ENCODE measurements around the gene LRRC47.

Gene LRRC47

DNA sequence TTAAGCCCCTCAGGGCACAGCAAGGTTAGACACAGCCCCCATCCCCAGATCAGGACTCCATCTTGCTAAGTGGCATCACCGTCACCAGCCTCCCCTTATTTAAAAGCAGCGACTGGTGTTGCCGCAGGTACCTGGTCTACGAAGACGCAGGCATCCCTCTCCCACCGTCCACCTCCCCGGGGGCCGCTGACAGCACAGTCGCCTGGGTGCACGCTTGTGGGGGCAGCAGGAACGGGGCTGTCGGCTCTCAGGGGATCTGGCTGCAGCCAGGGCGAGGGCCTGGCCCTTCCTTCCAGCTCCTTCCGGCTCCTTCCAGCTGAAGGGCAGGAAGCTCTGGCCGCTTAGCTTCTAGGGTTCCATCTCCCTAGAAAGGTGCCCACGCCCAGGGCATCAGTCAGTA, 61.7 kb downstream of the LRRC47 start:
- H2AFZ ChIP-seq (ENCODE audit: low read depth, low read length): no peak overlapping the region
- H3K9ac ChIP-seq (ENCODE audit: low read length): no peak overlapping the region
- H3K79me2 ChIP-seq (ENCODE audit: low read length): no peaks in the 10 kb centered on the region
- H3K27me3 ChIP-seq (ENCODE audit: low read depth, low read length): no peaks in the 10 kb centered on the region
- H4K20me1 ChIP-seq (ENCODE audit: insufficient read depth, low read length): no peaks in the 10 kb centered on the region
- H3K4me3 ChIP-seq (ENCODE audit: low read length): no peak overlapping the region
- no peak for TF ChIP-seq EZH2phosphoT487 (IDR thresholded peaks at IDR 0.05; ENCODE audit: low read depth)
- peaks cover 8% of the 10 kb centered on the region for H3K4me1 ChIP-seq (ENCODE audit: low read length)
- H3K27ac ChIP-seq (ENCODE audit: low read length): no peak overlapping the region
- no peaks in the 10 kb centered on the region for H3K9me3 ChIP-seq (ENCODE audit: insufficient read depth, low read length)
- no peak overlapping the region for H3K4me2 ChIP-seq (ENCODE audit: low read length)
- no peaks in the 10 kb centered on the region for H3K36me3 ChIP-seq (replicated peaks; ENCODE audit: low read depth, low read length)

DNA sequence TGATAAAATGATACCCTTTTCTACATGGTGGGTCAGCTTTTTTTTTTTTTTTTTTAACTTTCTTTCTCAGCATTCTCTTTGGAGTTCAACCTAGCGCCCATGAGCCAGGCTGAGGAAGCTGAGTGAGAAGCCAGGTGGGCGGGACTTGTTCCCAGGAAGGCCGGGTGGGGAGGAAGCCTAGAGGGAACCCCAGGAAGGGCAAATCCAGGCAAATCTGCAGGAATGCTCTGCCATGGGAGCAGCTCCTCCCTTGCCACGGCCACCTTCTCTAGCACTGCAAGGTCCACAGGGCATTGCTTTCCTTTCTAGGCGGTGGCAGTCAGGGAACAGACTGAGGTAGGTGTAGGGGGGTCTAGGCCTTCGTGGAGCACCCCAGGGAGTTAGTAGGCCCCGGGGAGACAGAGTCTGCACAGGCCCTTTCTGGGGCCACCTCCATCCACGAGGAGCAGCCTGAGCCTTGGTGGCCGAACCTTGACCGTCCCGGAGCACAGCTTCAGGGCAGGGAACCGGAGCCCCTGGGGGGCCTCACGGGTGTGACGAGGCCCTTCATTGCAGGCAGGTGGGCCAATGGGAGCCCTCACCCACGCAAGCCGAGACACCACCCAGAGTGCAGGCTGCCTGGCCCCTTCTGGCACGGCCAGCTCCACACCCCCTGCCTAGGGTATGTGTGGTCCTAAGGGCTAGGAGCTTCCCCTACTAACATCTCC, 62.3 kb downstream of the LRRC47 start:
- TF ChIP-seq EZH2phosphoT487 (IDR thresholded peaks at IDR 0.05; ENCODE audit: low read depth): no peak
- TF ChIP-seq, protein P1, sequence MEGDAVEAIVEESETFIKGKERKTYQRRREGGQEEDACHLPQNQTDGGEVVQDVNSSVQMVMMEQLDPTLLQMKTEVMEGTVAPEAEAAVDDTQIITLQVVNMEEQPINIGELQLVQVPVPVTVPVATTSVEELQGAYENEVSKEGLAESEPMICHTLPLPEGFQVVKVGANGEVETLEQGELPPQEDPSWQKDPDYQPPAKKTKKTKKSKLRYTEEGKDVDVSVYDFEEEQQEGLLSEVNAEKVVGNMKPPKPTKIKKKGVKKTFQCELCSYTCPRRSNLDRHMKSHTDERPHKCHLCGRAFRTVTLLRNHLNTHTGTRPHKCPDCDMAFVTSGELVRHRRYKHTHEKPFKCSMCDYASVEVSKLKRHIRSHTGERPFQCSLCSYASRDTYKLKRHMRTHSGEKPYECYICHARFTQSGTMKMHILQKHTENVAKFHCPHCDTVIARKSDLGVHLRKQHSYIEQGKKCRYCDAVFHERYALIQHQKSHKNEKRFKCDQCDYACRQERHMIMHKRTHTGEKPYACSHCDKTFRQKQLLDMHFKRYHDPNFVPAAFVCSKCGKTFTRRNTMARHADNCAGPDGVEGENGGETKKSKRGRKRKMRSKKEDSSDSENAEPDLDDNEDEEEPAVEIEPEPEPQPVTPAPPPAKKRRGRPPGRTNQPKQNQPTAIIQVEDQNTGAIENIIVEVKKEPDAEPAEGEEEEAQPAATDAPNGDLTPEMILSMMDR (IDR thresholded peaks at IDR 0.05; ENCODE audit: low read depth, low read length): no peak
- no peak overlapping the region for H3K4me3 ChIP-seq (ENCODE audit: low read length)

DNA sequence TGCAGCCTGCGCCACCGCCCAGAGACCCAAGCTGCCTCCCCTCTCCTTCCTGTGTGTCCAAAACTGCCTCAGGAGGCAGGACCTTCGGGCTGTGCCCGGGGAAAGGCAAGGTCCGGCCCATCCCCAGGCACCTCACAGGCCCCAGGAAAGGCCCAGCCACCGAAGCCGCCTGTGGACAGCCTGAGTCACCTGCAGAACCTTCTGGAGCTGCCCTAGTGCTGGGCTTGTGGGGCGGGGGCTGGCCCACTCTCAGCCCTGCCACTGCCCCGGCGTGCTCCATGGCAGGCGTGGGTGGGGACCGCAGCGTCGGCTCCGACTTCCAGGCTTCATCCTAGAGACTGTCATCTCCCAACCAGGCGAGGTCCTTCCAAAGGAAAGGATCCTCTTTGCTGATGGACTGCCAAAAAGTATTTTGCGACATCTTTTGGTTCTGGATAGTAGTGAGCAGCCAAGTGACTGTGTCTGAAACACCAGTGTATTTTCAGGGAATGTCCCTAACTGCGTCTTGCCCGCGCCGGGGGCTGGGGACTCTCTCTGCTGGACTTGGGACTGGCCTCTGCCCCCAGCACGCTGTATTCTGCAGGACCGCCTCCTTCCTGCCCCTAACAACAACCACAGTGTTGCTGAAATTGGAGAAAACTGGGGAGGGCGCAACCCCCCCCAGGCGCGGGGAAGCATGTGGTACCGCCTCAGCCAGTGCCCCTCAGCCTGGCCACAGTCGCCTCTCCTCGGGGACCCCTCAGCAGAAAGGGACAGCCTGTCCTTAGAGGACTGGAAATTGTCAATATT, 63.0 kb downstream of the LRRC47 start:
- no peak overlapping the region for H3K27ac ChIP-seq (ENCODE audit: low read length)
- no peaks in the 10 kb centered on the region for H3K36me3 ChIP-seq (replicated peaks; ENCODE audit: low read depth, low read length)
- no peaks in the 10 kb centered on the region for H3K9me3 ChIP-seq (ENCODE audit: insufficient read depth, low read length)
- no peak overlapping the region for H3K9ac ChIP-seq (ENCODE audit: low read length)
- H3K27me3 ChIP-seq (ENCODE audit: low read depth, low read length): no peaks in the 10 kb centered on the region
- no peak overlapping the region for H2AFZ ChIP-seq (ENCODE audit: low read depth, low read length)
- H3K4me2 ChIP-seq (ENCODE audit: low read length): no peak overlapping the region
- peaks cover 8% of the 10 kb centered on the region for H3K4me1 ChIP-seq (ENCODE audit: low read length)
- H3K4me3 ChIP-seq (ENCODE audit: low read length): no peak overlapping the region
- H4K20me1 ChIP-seq (ENCODE audit: insufficient read depth, low read length): no peaks in the 10 kb centered on the region
- TF ChIP-seq EZH2phosphoT487 (IDR thresholded peaks at IDR 0.05; ENCODE audit: low read depth): no peak
- TF ChIP-seq, protein P1 (IDR thresholded peaks at IDR 0.05; ENCODE audit: low read depth, low read length): no peak
- no peaks in the 10 kb centered on the region for H3K79me2 ChIP-seq (ENCODE audit: low read length)

More for the DNA sequence above, 62.3 kb downstream of the LRRC47 start:
- Histone ChIP-seq H3K4me2 (ENCODE audit: low read length) (no peak overlapping the region), H2AFZ (ENCODE audit: low read depth, low read length) (no peak overlapping the region), H3K36me3 (replicated peaks; ENCODE audit: low read depth, low read length) (no peaks in the 10 kb centered on the region), H4K20me1 (ENCODE audit: insufficient read depth, low read length) (no peaks in the 10 kb centered on the region), H3K27me3 (ENCODE audit: low read depth, low read length) (no peaks in the 10 kb centered on the region), H3K9ac (ENCODE audit: low read length) (no peak overlapping the region), H3K4me1 (ENCODE audit: low read length) (peaks cover 8% of the 10 kb centered on the region), H3K79me2 (ENCODE audit: low read length) (no peaks in the 10 kb centered on the region), H3K27ac (ENCODE audit: low read length) (no peak overlapping the region), H3K9me3 (ENCODE audit: insufficient read depth, low read length) (no peaks in the 10 kb centered on the region)

DNA sequence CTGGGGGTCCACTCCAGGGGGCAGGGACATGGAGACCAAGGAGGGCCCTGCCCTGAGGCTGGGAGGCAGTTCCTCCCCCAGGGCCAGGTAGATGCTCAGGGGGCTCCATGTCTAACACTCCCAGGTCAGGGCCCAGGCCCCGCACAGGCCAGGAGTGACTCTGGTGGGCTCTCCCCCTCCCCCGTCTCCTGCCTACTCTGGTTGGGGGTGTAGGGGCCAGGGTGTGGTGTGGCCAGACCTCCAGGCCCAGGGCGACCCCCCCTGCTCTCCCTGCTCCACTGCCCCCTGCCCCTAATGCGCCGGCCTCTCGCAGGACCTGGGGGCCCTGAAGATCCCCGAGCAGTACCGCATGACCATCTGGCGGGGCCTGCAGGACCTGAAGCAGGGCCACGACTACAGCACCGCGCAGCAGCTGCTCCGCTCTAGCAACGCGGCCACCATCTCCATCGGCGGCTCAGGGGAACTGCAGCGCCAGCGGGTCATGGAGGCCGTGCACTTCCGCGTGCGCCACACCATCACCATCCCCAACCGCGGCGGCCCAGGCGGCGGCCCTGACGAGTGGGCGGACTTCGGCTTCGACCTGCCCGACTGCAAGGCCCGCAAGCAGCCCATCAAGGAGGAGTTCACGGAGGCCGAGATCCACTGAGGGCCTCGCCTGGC, 63.7 kb downstream of the LRRC47 start:
- H3K9me3 ChIP-seq (ENCODE audit: insufficient read depth, low read length): no peaks in the 10 kb centered on the region
- no peak overlapping the region for H3K27ac ChIP-seq (ENCODE audit: low read length)
- H2AFZ ChIP-seq (ENCODE audit: low read depth, low read length): no peak overlapping the region
- H3K27me3 ChIP-seq (ENCODE audit: low read depth, low read length): no peaks in the 10 kb centered on the region
- TF ChIP-seq, protein P1 (IDR thresholded peaks at IDR 0.05; ENCODE audit: low read depth, low read length): no peak
- TF ChIP-seq EZH2phosphoT487 (IDR thresholded peaks at IDR 0.05; ENCODE audit: low read depth): no peak
- no peak overlapping the region for H3K4me3 ChIP-seq (ENCODE audit: low read length)
- H3K4me2 ChIP-seq (ENCODE audit: low read length): no peak overlapping the region
- no peaks in the 10 kb centered on the region for H3K36me3 ChIP-seq (replicated peaks; ENCODE audit: low read depth, low read length)
- no peaks in the 10 kb centered on the region for H4K20me1 ChIP-seq (ENCODE audit: insufficient read depth, low read length)
- H3K79me2 ChIP-seq (ENCODE audit: low read length): no peaks in the 10 kb centered on the region
- H3K4me1 ChIP-seq (ENCODE audit: low read length): peaks cover 8% of the 10 kb centered on the region
- H3K9ac ChIP-seq (ENCODE audit: low read length): no peak overlapping the region

Measured in OCI-LY3 (cell line).